SJCRH30 (cell line): ENCODE data around the gene PTPRM. TPM values are rescaled to one million over a fixed set of nuclear protein-coding genes. Genes with fewer than 3 reads are reported as not detected.

Experiments used
- DNase-seq, 2 experiments: peaks; one replicate each; pipeline ENCODE4 v3.0.0-alpha.2; 2015 to 2020
- H3K27ac ChIP-seq: fragments of 250-450 bp; sonication (Bioruptor Pico); 2 replicates; pipeline ENCODE4 v1.5.1; 2020; ENCODE audit warnings: mild to moderate bottlenecking, moderate library complexity
- H3K27me3 ChIP-seq: fragments of 250-450 bp; sonication (Bioruptor Pico); 2 replicates; pipeline ENCODE4 v1.5.1; 2020; ENCODE audit warnings: mild to moderate bottlenecking, moderate library complexity
- H3K36me3 ChIP-seq: fragments of 250-450 bp; sonication (Bioruptor Pico); 2 replicates; pipeline ENCODE4 v1.5.1; 2020; ENCODE audit warnings: mild to moderate bottlenecking, moderate library complexity
- H3K4me1 ChIP-seq: fragments of 250-450 bp; sonication (Bioruptor Pico); 2 replicates; pipeline ENCODE4 v1.5.1; 2020; ENCODE audit warnings: mild to moderate bottlenecking, moderate library complexity
- H3K4me3 ChIP-seq: fragments of 250-450 bp; sonication (Bioruptor Pico); 2 replicates; pipeline ENCODE4 v1.5.1; 2020; ENCODE audit warnings: mild to moderate bottlenecking, moderate library complexity
- H3K9me3 ChIP-seq: fragments of 250-450 bp; sonication (Bioruptor Pico); replicated peaks from 2 replicates; pipeline ENCODE4 v1.5.1; 2020; ENCODE audit warnings: mild to moderate bottlenecking, moderate library complexity
- total RNA-seq: library from RNA; depleted of rRNA; stranded (reverse); fragments of >200 nt; shearing (Covaris generic); gene quantifications from 2 replicates; pipeline ENCODE4 v1.2.3, GENCODE V29; 2014

The PTPRM gene
- total RNA-seq, 1 experiment from 2014 or later, result 10.1 TPM

GRCh38 chr18:8238507-8238906, 671.4 kb downstream of the PTPRM start:
- H3K27ac ChIP-seq, result no peak overlapping the region
- H3K36me3 ChIP-seq, result no peaks in the 10 kb centered on the region
- DNase-seq, result no peak
- H3K4me3 ChIP-seq, result no peak overlapping the region
- H3K9me3 ChIP-seq, result no peaks in the 10 kb centered on the region
- H3K4me1 ChIP-seq, result no peaks in the 10 kb centered on the region
- H3K27me3 ChIP-seq, result no peaks in the 10 kb centered on the region

GRCh38 chr18:8241731-8242130, 674.6 kb downstream of the PTPRM start:
- H3K9me3 ChIP-seq, result no peaks in the 10 kb centered on the region
- H3K4me3 ChIP-seq, result no peak overlapping the region
- DNase-seq, result no peak
- H3K27ac ChIP-seq, result no peak overlapping the region
- H3K4me1 ChIP-seq, result no peaks in the 10 kb centered on the region
- H3K27me3 ChIP-seq, result no peaks in the 10 kb centered on the region
- H3K36me3 ChIP-seq, result no peaks in the 10 kb centered on the region

GRCh38 chr18:8242151-8242696, 675.1 kb downstream of the PTPRM start:
- no peaks in the 10 kb centered on the region for H3K36me3 ChIP-seq
- H3K9me3 ChIP-seq, result no peaks in the 10 kb centered on the region
- no peaks in the 10 kb centered on the region for H3K4me1 ChIP-seq
- no peak overlapping the region for H3K27ac ChIP-seq
- H3K4me3 ChIP-seq, result no peak overlapping the region
- no peaks in the 10 kb centered on the region for H3K27me3 ChIP-seq
- DNase-seq, result no peak

GRCh38 chr18:8247700-8248099, 680.6 kb downstream of the PTPRM start:
- Histone ChIP-seq H3K9me3 (no peaks in the 10 kb centered on the region), H3K27ac (no peak overlapping the region), H3K4me3 (no peak overlapping the region), H3K27me3 (no peaks in the 10 kb centered on the region), H3K4me1 (no peaks in the 10 kb centered on the region), H3K36me3 (no peaks in the 10 kb centered on the region)
- DNase-seq, result peak in 1 of 2 experiments; percentile 24

GRCh38 chr18:8248576-8248975, 681.5 kb downstream of the PTPRM start:
- Histone ChIP-seq H3K27me3 (no peaks in the 10 kb centered on the region), H3K9me3 (no peaks in the 10 kb centered on the region), H3K36me3 (no peaks in the 10 kb centered on the region), H3K27ac (no peak overlapping the region), H3K4me1 (peaks cover under 1% of the 10 kb centered on the region), H3K4me3 (no peak overlapping the region)
- DNase-seq, result no peak

GRCh38 chr18:8249811-8250210, 682.7 kb downstream of the PTPRM start:
- H3K4me1 ChIP-seq, result peaks cover 13% of the 10 kb centered on the region
- no peaks in the 10 kb centered on the region for H3K27me3 ChIP-seq
- no peaks in the 10 kb centered on the region for H3K9me3 ChIP-seq
- no peak for DNase-seq
- no peak overlapping the region for H3K27ac ChIP-seq
- H3K4me3 ChIP-seq, result no peak overlapping the region
- no peaks in the 10 kb centered on the region for H3K36me3 ChIP-seq

- H3K36me3 ChIP-seq, result no peaks in the 10 kb centered on the region
- no peaks in the 10 kb centered on the region for H3K27me3 ChIP-seq
- H3K27ac ChIP-seq, result no peak overlapping the region
- DNase-seq, result no peak
- H3K4me3 ChIP-seq, result no peak overlapping the region
- peaks cover 16% of the 10 kb centered on the region for H3K4me1 ChIP-seq
- no peaks in the 10 kb centered on the region for H3K9me3 ChIP-seq
Measured at GRCh38 chr18:8252371-8252770, 685.3 kb downstream of the PTPRM start.

GRCh38 chr18:8253944-8254343, 686.8 kb downstream of the PTPRM start:
- Histone ChIP-seq H3K4me3 (no peak overlapping the region), H3K4me1 (peaks cover 16% of the 10 kb centered on the region), H3K27me3 (no peaks in the 10 kb centered on the region), H3K9me3 (no peaks in the 10 kb centered on the region), H3K36me3 (no peaks in the 10 kb centered on the region), H3K27ac (peak overlapping the region; percentile 60)
- peak; percentile 48 to 69 for DNase-seq

GRCh38 chr18:8254654-8255053, 687.5 kb downstream of the PTPRM start:
- H3K27ac ChIP-seq, result peak overlapping the region; percentile 60
- H3K36me3 ChIP-seq, result no peaks in the 10 kb centered on the region
- no peak overlapping the region for H3K4me3 ChIP-seq
- no peaks in the 10 kb centered on the region for H3K9me3 ChIP-seq
- no peaks in the 10 kb centered on the region for H3K27me3 ChIP-seq
- H3K4me1 ChIP-seq, result peaks cover 16% of the 10 kb centered on the region
- no peak for DNase-seq

- Histone ChIP-seq H3K4me1 (peaks cover 20% of the 10 kb centered on the region), H3K4me3 (no peak overlapping the region), H3K36me3 (no peaks in the 10 kb centered on the region), H3K27ac (no peak overlapping the region), H3K9me3 (no peaks in the 10 kb centered on the region), H3K27me3 (no peaks in the 10 kb centered on the region)
- DNase-seq, result no peak
Measured at GRCh38 chr18:8257851-8258434, 690.8 kb downstream of the PTPRM start.

- peak overlapping the region; percentile 34; the same call in 1 of the 2 replicates for H3K27ac ChIP-seq
Measured at GRCh38 chr18:8260319-8260718, 693.2 kb downstream of the PTPRM start.

GRCh38 chr18:8260827-8261226, 693.7 kb downstream of the PTPRM start:
- Histone ChIP-seq H3K36me3 (no peaks in the 10 kb centered on the region), H3K27me3 (no peaks in the 10 kb centered on the region), H3K9me3 (no peaks in the 10 kb centered on the region), H3K27ac (peak overlapping the region; percentile 34; the same call in 1 of the 2 replicates), H3K4me1 (peaks cover 8% of the 10 kb centered on the region), H3K4me3 (no peak overlapping the region)
- peak; percentile 38 to 70 for DNase-seq

More at GRCh38 chr18:8260319-8260718, 693.2 kb downstream of the PTPRM start:
- no peaks in the 10 kb centered on the region for H3K36me3 ChIP-seq
- no peak overlapping the region for H3K4me3 ChIP-seq
- peaks cover 6% of the 10 kb centered on the region for H3K4me1 ChIP-seq
- peak in 1 of 2 experiments; percentile 52 for DNase-seq
- no peaks in the 10 kb centered on the region for H3K9me3 ChIP-seq
- H3K27me3 ChIP-seq, result no peaks in the 10 kb centered on the region

GRCh38 chr18:8261651-8262091, 694.6 kb downstream of the PTPRM start:
- H3K4me1 ChIP-seq, result peaks cover 8% of the 10 kb centered on the region
- H3K27ac ChIP-seq, result no peak overlapping the region
- no peak for DNase-seq
- no peak overlapping the region for H3K4me3 ChIP-seq
- no peaks in the 10 kb centered on the region for H3K27me3 ChIP-seq
- no peaks in the 10 kb centered on the region for H3K9me3 ChIP-seq
- no peaks in the 10 kb centered on the region for H3K36me3 ChIP-seq

GRCh38 chr18:8262221-8262620, 695.1 kb downstream of the PTPRM start:
- no peaks in the 10 kb centered on the region for H3K36me3 ChIP-seq
- H3K27ac ChIP-seq, result no peak overlapping the region
- no peak overlapping the region for H3K4me3 ChIP-seq
- no peak for DNase-seq
- H3K9me3 ChIP-seq, result no peaks in the 10 kb centered on the region
- H3K4me1 ChIP-seq, result peaks cover 8% of the 10 kb centered on the region
- H3K27me3 ChIP-seq, result no peaks in the 10 kb centered on the region

- Histone ChIP-seq H3K36me3 (no peaks in the 10 kb centered on the region), H3K4me3 (no peak overlapping the region), H3K27me3 (no peaks in the 10 kb centered on the region), H3K27ac (no peak overlapping the region), H3K9me3 (no peaks in the 10 kb centered on the region), H3K4me1 (peaks cover 8% of the 10 kb centered on the region)
- DNase-seq, result no peak
Measured at GRCh38 chr18:8264116-8264515, 697.0 kb downstream of the PTPRM start.

GRCh38 chr18:8264861-8265411, 697.8 kb downstream of the PTPRM start:
- Histone ChIP-seq H3K27ac (peak overlapping the region; percentile 65), H3K36me3 (no peaks in the 10 kb centered on the region), H3K9me3 (no peaks in the 10 kb centered on the region), H3K4me3 (no peak overlapping the region), H3K27me3 (no peaks in the 10 kb centered on the region), H3K4me1 (peaks cover 8% of the 10 kb centered on the region)
- DNase-seq, result peak; percentile 78 to 85
